Mucosa of stomach (tissue), 1 donor: Measurements from ENCODE around the gene C1QTNF6.

Experiments used
- H3K27me3 ChIP-seq: one replicate; pipeline ENCODE4 v1.7.0; 2013; ENCODE audit warnings: mild to moderate bottlenecking, low read length; ENCODE audit not compliant: control insufficient read depth, insufficient read depth
- H3K36me3 ChIP-seq: one replicate; pipeline ENCODE4 v1.7.0; 2013; ENCODE audit warnings: low read length; ENCODE audit not compliant: control insufficient read depth, insufficient read depth
- H3K4me1 ChIP-seq: one replicate; pipeline ENCODE4 v1.7.0; 2013; ENCODE audit warnings: mild to moderate bottlenecking, low read length; ENCODE audit not compliant: control insufficient read depth, insufficient read depth
- H3K4me3 ChIP-seq: one replicate; pipeline ENCODE4 v1.7.0; 2013; ENCODE audit warnings: low read length
- H3K9ac ChIP-seq: one replicate; pipeline ENCODE4 v1.7.0; 2013; ENCODE audit warnings: mild to moderate bottlenecking, low read length, moderate library complexity
- H3K9me3 ChIP-seq: one replicate; pipeline ENCODE4 v1.7.0; 2013; ENCODE audit warnings: mild to moderate bottlenecking, low read length, moderate library complexity; ENCODE audit not compliant: control insufficient read depth
- donor health status: Pancreatic carcinoma.

Gene C1QTNF6

GRCh38 chr22:37229012-37229804 is 41.2 kb upstream of the C1QTNF6 start:
- H3K9ac ChIP-seq: no peak overlapping the region
- peaks cover 14% of the 10 kb centered on the region for H3K4me1 ChIP-seq
- no peak overlapping the region for H3K4me3 ChIP-seq
- no peaks in the 10 kb centered on the region for H3K36me3 ChIP-seq
- no peaks in the 10 kb centered on the region for H3K9me3 ChIP-seq
- no peaks in the 10 kb centered on the region for H3K27me3 ChIP-seq

DNA sequence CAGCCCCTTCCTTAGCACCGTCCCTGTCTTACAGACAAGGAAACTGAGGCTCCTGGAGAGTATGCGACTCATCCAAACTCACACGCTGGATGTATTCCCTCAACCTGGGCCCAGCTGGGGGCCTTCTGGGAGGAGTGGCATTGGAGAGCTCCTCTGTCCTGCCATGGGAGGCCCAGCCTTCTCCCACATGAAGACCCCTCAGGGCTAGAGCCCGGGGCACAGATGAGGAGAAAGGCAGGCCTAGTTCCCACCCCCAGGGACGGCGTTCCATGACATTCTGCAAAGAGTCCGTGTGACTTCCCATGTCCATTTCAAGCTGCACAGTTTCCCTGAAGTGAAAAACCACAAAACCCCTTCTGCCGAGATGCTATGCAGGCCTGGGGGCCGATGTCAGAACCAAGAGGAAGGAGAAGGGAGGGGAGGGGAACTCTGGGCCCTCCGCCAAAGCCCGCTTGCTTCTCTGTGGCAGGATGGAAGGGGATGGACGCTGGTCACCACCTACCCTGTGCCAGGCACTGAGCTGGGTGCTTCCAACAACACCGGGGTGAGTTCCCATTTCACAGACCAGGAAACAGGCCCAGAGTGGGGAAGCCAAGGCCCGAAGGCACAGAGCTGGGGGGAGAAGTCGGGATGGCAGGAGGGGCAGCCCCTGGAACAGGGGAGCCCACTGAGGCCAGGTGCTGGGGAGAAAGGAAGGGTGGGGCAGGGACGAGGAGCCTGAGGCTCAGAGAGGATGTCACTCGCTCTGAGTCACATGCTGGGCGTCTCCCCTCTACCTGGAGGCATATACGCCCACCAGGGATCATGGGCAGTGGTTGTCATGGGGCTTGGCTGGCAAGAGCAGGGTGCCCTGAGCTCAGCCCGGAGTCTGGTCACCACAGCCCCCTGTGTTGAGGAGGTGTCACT is 40.3 kb upstream of the C1QTNF6 start:
- Histone ChIP-seq H3K36me3 (no peaks in the 10 kb centered on the region), H3K4me1 (peaks cover 14% of the 10 kb centered on the region), H3K9me3 (no peaks in the 10 kb centered on the region), H3K27me3 (no peaks in the 10 kb centered on the region), H3K4me3 (no peak overlapping the region), H3K9ac (no peak overlapping the region)

DNA sequence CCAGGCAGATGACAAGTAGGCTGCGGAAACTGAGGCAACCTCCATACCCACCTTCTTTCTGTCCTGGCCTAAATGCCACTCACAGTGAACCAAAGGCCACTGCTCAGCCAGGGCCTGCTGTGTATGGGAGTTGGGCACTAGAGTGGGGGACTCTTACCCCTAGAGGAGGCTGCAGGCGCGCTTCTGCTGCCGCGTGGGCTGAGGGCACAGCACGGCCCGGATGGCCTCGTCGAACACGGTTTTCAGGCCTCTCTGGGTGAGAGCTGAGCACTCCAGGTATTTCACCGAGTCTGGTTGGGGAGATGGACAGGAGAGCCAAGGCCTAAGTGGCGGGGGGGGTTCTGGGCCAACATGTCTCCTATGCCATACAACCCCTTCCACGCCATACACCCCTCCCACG is 38.5 kb upstream of the C1QTNF6 start:
- Histone ChIP-seq H3K4me1 (peaks cover 14% of the 10 kb centered on the region), H3K27me3 (no peaks in the 10 kb centered on the region), H3K4me3 (no peak overlapping the region), H3K9ac (no peak overlapping the region), H3K36me3 (no peaks in the 10 kb centered on the region), H3K9me3 (no peaks in the 10 kb centered on the region)

GRCh38 chr22:37226087-37226486 is 38.0 kb upstream of the C1QTNF6 start:
- Histone ChIP-seq H3K27me3 (no peaks in the 10 kb centered on the region), H3K4me1 (peaks cover 14% of the 10 kb centered on the region), H3K9ac (no peak overlapping the region), H3K9me3 (no peaks in the 10 kb centered on the region), H3K36me3 (no peaks in the 10 kb centered on the region), H3K4me3 (no peak overlapping the region)

DNA sequence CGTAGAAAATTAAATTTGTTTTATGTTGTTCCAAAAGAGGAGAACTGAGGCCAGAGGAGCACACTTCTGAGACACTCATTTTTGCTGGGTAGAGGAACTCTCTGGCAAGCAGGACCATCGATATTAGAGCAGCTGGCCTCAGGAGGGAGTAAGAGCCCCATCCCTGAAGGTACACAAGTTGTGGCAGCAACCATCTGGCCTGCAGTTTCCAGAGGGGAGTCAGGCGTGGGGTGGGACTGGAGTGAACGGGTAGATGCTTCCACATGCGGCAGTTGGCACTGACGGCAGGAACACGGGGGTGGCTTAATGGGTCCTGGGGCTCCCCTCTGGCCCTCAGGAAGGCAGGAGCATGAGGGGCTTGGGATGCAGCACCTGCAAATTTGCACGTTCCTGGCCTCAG is 37.4 kb upstream of the C1QTNF6 start:
- Histone ChIP-seq H3K4me3 (no peak overlapping the region), H3K36me3 (no peaks in the 10 kb centered on the region), H3K9me3 (no peaks in the 10 kb centered on the region), H3K4me1 (peaks cover 14% of the 10 kb centered on the region), H3K27me3 (no peaks in the 10 kb centered on the region), H3K9ac (no peak overlapping the region)

- Histone ChIP-seq H3K36me3 (no peaks in the 10 kb centered on the region), H3K9ac (no peak overlapping the region), H3K27me3 (no peaks in the 10 kb centered on the region), H3K9me3 (no peaks in the 10 kb centered on the region), H3K4me1 (peaks cover 14% of the 10 kb centered on the region), H3K4me3 (no peak overlapping the region)
Observed at GRCh38 chr22:37224757-37225420, 36.8 kb upstream of the C1QTNF6 start.

DNA sequence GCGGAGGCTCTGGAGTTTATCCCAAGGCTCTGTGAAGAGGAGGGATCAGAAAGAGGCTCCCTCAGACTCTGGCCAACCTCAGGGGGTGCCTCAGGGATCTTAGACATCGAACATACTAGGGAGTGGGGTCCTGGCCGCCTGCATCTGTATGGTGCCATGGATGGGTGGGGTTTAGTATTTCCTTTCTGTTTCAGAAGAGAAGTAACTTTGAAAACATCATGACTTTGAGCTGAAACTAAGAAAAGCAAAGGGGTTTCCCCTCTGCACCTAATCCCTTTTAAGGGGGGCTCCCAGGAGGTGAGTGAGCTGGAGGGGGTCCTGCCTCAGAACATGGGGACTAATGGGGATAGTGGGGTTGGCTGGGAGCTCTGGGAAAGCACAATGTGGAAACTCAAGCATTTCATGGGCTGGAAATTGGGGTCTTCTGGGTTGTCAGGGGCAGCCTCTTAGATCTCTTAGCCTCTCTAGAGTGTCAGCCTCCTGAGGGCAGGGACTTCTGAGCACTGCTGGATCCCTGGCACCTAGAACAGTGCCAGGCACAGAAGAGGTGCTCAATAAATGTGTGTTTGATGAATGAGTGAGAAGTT is 36.0 kb upstream of the C1QTNF6 start:
- H3K4me1 ChIP-seq: peaks cover 5% of the 10 kb centered on the region

DNA sequence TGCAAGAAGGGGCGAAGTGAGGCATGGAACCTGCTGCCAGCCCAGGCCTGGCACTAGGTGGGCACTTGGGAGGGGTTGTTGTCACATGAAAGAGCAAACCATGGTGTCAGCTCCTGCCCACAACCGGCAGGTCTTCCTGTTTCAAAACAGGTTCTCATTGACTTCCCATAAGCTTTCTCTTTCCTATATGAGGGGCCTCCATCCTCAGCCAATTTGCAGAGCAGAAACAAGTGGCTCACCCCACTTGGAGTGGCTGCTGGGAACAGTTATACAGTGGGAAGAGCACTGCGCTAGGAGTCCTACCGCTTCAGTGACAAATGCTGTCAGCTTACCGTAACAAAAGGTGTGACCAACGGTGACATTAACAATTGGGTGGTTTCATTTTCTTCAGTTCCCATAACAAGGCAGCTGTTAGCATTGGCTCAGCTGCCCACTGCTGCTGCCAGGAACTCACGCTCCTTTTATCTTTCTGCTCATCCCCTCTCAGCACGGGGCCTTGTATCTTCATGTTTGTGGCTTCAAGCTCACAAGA is 34.5 kb upstream of the C1QTNF6 start:
- Histone ChIP-seq H3K9me3 (no peaks in the 10 kb centered on the region), H3K27me3 (no peaks in the 10 kb centered on the region)

More for the DNA sequence above, 36.0 kb upstream of the C1QTNF6 start:
- Histone ChIP-seq H3K4me3 (no peak overlapping the region), H3K27me3 (no peaks in the 10 kb centered on the region), H3K9me3 (no peaks in the 10 kb centered on the region), H3K36me3 (no peaks in the 10 kb centered on the region), H3K9ac (no peak overlapping the region)

GRCh38 chr22:37221424-37222333 is 33.6 kb upstream of the C1QTNF6 start:
- Histone ChIP-seq H3K4me3 (no peak overlapping the region), H3K9me3 (no peaks in the 10 kb centered on the region), H3K9ac (no peak overlapping the region), H3K27me3 (no peaks in the 10 kb centered on the region), H3K4me1 (no peaks in the 10 kb centered on the region), H3K36me3 (no peaks in the 10 kb centered on the region)

More for the DNA sequence above, 34.5 kb upstream of the C1QTNF6 start:
- H3K4me3 ChIP-seq: no peak overlapping the region
- H3K36me3 ChIP-seq: no peaks in the 10 kb centered on the region
- no peak overlapping the region for H3K9ac ChIP-seq
- H3K4me1 ChIP-seq: no peaks in the 10 kb centered on the region

- H3K9me3 ChIP-seq: no peaks in the 10 kb centered on the region
- no peak overlapping the region for H3K4me3 ChIP-seq
- H3K4me1 ChIP-seq: no peaks in the 10 kb centered on the region
Observed at GRCh38 chr22:37220543-37220981, 32.5 kb upstream of the C1QTNF6 start.

GRCh38 chr22:37219533-37219932 is 31.5 kb upstream of the C1QTNF6 start:
- Histone ChIP-seq H3K9me3 (no peaks in the 10 kb centered on the region), H3K36me3 (no peaks in the 10 kb centered on the region), H3K4me3 (no peak overlapping the region), H3K9ac (no peak overlapping the region), H3K4me1 (no peaks in the 10 kb centered on the region), H3K27me3 (no peaks in the 10 kb centered on the region)

More at GRCh38 chr22:37220543-37220981, 32.5 kb upstream of the C1QTNF6 start:
- H3K27me3 ChIP-seq: no peaks in the 10 kb centered on the region
- H3K36me3 ChIP-seq: no peaks in the 10 kb centered on the region
- no peak overlapping the region for H3K9ac ChIP-seq
